PC-9 (cell line): ENCODE data around the gene LSM7. TPM values are rescaled to one million over a fixed set of nuclear protein-coding genes. Genes with fewer than 3 reads are reported as not detected.

ENCODE experiments used
- BruUV-seq: library from RNA; stranded (reverse); fragments of 400-500 nt; replicated peaks from 2 replicates; lab custom pipeline; 2021; lab: Mats Ljungman, UMichigan
- CTCF ChIA-PET: fragments of 300-600 bp; sonication (Branson Sonifier 250); formaldehyde crosslinking; loops from one replicate; lab custom pipeline; 2022; ENCODE audit warnings: antibody characterized with exemption; lab: Charles Lee
- POLR2A ChIA-PET: fragments of 300-600 bp; sonication (Branson Sonifier 250); formaldehyde crosslinking; loops from one replicate; lab custom pipeline; 2022; ENCODE audit warnings: antibody characterized with exemption; ENCODE audit not compliant: unreplicated experiment; lab: Charles Lee
- DNase-seq, 2 experiments: peaks; one replicate each; pipeline versions ENCODE4 v3.0.0 to v3.0.0-alpha.2; 2015 to 2022; ENCODE audit warnings: mixed read lengths in 1 of 2
- H2AFZ ChIP-seq: fragments of 200-600 bp; sonication (generic); 2 replicates; pipeline ENCODE4 v1.8.1; 2017; ENCODE audit warnings: antibody characterized with exemption
- H3F3A ChIP-seq: fragments of 200-600 bp; sonication (generic); 2 replicates; pipeline ENCODE4 v1.8.1; 2017; ENCODE audit warnings: antibody characterized with exemption, mild to moderate bottlenecking, low read depth; ENCODE audit not compliant: insufficient read depth
- H3K27ac ChIP-seq: fragments of 200-600 bp; sonication (generic); 2 replicates; pipeline ENCODE4 v1.6.1; 2016; ENCODE audit warnings: mixed run types
- H3K27me3 ChIP-seq: fragments of 200-600 bp; sonication (generic); 2 replicates; pipeline ENCODE4 v1.6.1; 2016; ENCODE audit warnings: low read depth, mixed run types; ENCODE audit not compliant: insufficient read depth
- H3K36me3 ChIP-seq: fragments of 200-600 bp; sonication (generic); 2 replicates; pipeline ENCODE4 v1.6.1; 2016; ENCODE audit warnings: low read depth, mixed run types
- H3K4me1 ChIP-seq: fragments of 200-600 bp; sonication (generic); replicated peaks from 2 replicates; pipeline ENCODE4 v1.6.1; 2016; ENCODE audit warnings: mixed run types; ENCODE audit not compliant: insufficient read depth
- H3K4me2 ChIP-seq: fragments of 200-600 bp; sonication (generic); 2 replicates; pipeline ENCODE4 v1.6.1; 2017; ENCODE audit warnings: mixed run types
- H3K4me3 ChIP-seq: fragments of 200-600 bp; sonication (generic); 2 replicates; pipeline ENCODE4 v1.6.1; 2016; ENCODE audit warnings: mixed run types
- H3K79me2 ChIP-seq: fragments of 200-600 bp; sonication (generic); 2 replicates; pipeline ENCODE4 v1.6.1; 2017; ENCODE audit warnings: low read depth, mixed run types
- H3K9me2 ChIP-seq: fragments of 200-600 bp; sonication (generic); 2 replicates; pipeline ENCODE4 v1.8.1; 2017; ENCODE audit warnings: mild to moderate bottlenecking; ENCODE audit not compliant: insufficient read depth
- H3K9me3 ChIP-seq: fragments of 200-600 bp; sonication (generic); 2 replicates; pipeline ENCODE4 v1.8.1; 2016; ENCODE audit warnings: low read depth; ENCODE audit not compliant: insufficient read depth
- H4K20me1 ChIP-seq: fragments of 200-600 bp; sonication (generic); 2 replicates; pipeline ENCODE4 v1.8.1; 2017; ENCODE audit not compliant: insufficient read depth
- EZH2 ChIP-seq: fragments of 200-600 bp; sonication (generic); IDR thresholded peaks from 2 replicates; pipeline ENCODE4 v1.8.0; 2017; ENCODE audit warnings: antibody characterized with exemption, low read depth
- intact Hi-C: fragments of 100-400 bp; cut with micrococcal nuclease; formaldehyde crosslinking; loops from one replicate; pipeline ENCODE4 v1.10.0; 2022; ENCODE audit not compliant: unreplicated experiment
- total RNA-seq: library from RNA; stranded (reverse); gene quantifications from 2 replicates; pipeline ENCODE4 v1.2.3, GENCODE V29; 2021
- TF ChIP-seq, protein P1 (sequence below): fragments of 200-600 bp; sonication (generic); conservative IDR thresholded peaks from 2 replicates; pipeline ENCODE4 v1.6.1; 2017; ENCODE audit warnings: mixed run types, antibody characterized with exemption, mild to moderate bottlenecking, moderate library complexity

The LSM7 gene
- total RNA-seq, 1 experiment from 2014 or later = 80.2 TPM

DNA sequence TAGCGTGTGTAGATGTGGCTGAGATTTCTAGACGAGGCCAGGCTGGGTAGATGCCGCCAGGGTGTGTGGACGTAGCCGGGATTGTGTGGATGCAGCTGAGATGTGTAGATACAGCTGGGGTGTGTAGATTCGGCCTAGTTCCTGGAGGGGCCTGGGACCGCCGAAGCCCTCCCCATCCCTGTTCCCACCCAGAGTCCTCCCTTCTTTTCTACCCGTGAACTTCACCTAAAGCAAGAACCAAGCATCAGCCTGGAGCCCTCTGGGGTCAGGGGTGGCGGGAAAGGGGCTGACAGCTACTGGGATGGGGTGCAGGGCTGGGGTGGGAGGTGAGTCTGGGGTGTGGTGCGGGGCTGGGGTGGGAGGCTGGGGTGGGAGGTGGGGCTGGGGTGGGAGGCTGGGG, 32.4 kb upstream of the LSM7 start:
- BruUV-seq = no TSS peak
- H2AFZ ChIP-seq = no peak overlapping the region
- ChIA-PET POLR2A (no interaction called here), CTCF (no interaction called here)
- TF ChIP-seq, protein P1, sequence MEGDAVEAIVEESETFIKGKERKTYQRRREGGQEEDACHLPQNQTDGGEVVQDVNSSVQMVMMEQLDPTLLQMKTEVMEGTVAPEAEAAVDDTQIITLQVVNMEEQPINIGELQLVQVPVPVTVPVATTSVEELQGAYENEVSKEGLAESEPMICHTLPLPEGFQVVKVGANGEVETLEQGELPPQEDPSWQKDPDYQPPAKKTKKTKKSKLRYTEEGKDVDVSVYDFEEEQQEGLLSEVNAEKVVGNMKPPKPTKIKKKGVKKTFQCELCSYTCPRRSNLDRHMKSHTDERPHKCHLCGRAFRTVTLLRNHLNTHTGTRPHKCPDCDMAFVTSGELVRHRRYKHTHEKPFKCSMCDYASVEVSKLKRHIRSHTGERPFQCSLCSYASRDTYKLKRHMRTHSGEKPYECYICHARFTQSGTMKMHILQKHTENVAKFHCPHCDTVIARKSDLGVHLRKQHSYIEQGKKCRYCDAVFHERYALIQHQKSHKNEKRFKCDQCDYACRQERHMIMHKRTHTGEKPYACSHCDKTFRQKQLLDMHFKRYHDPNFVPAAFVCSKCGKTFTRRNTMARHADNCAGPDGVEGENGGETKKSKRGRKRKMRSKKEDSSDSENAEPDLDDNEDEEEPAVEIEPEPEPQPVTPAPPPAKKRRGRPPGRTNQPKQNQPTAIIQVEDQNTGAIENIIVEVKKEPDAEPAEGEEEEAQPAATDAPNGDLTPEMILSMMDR = no peak
- TF ChIP-seq EZH2 = no peak
- intact Hi-C loops = no loop called here
- H3K27ac ChIP-seq = no peak overlapping the region
- no peaks in the 10 kb centered on the region for H4K20me1 ChIP-seq
- no peaks in the 10 kb centered on the region for H3F3A ChIP-seq
- DNase-seq = no peak
- peaks cover 16% of the 10 kb centered on the region for H3K27me3 ChIP-seq
- no peaks in the 10 kb centered on the region for H3K4me1 ChIP-seq
- no peaks in the 10 kb centered on the region for H3K9me2 ChIP-seq
- H3K79me2 ChIP-seq = no peaks in the 10 kb centered on the region
- H3K9me3 ChIP-seq = no peaks in the 10 kb centered on the region
- H3K4me2 ChIP-seq = no peak overlapping the region
- H3K36me3 ChIP-seq = no peaks in the 10 kb centered on the region
- H3K4me3 ChIP-seq = no peak overlapping the region

DNA sequence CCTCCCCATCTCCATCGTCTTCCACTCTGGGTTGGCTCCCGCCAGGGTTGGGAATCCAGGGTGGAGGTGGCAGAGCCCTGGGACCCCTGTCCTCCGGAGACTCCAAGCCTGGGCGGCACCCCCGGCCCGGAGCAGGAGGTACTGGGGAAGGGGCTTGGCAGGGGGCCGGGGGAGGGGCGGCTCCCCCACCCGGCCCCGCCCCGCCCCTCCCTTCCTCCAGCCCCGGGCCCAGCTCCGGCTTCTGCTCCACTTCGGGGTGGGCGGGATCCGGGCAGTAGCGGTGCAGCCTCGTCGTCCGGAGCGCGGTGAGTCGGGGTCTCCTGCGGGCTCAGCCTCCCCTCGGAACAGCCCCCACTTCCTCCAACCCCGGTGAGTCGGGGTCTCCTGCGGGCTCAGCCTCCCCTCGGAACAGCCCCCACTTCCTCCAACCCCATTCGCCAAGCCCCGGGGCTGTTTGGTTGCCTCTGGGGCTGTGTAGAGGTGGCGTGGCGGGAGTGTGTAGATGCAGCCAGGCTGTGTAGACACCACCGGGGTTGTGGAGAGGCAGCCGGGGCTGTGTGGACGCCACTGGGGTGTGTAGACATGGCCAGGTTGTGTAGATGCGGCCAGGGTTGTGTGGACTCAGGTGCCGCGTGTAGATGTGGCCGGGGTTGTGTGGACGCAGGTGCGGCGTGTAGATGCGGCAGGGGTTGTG, 31.8 kb upstream of the LSM7 start, which contains the start of gene TMPRSS9:
Gene TMPRSS9 (plus strand): TSS at position 274 of the 694 bp plus-strand sequence. CDS start 29,521 bp downstream, outside the sequence.
- Histone ChIP-seq H3K27ac (no peak within 1 kb of the TSS), H3K4me3 (no peak within 1 kb of the TSS), H2AFZ (no peak within 1 kb of the TSS), H3K9me3 (no peaks in the 10 kb centered on the region), H3K27me3 (peaks cover 16% of the 10 kb centered on the region; the same call in 1 of the 2 replicates), H3K9me2 (no peaks in the 10 kb centered on the region), H4K20me1 (no peaks in the 10 kb centered on the region), H3F3A (no peaks in the 10 kb centered on the region), H3K4me1 (no peaks in the 10 kb centered on the region), H3K79me2 (no peaks in the 10 kb centered on the region), H3K4me2 (no peak within 1 kb of the TSS), H3K36me3 (no peaks in the 10 kb centered on the region)
- ChIA-PET CTCF (no interaction called here), POLR2A (no interaction called here)
- DNase-seq = no peak
- BruUV-seq = no TSS peak
- TF ChIP-seq EZH2 = no peak
- intact Hi-C loops = no loop called here

DNA sequence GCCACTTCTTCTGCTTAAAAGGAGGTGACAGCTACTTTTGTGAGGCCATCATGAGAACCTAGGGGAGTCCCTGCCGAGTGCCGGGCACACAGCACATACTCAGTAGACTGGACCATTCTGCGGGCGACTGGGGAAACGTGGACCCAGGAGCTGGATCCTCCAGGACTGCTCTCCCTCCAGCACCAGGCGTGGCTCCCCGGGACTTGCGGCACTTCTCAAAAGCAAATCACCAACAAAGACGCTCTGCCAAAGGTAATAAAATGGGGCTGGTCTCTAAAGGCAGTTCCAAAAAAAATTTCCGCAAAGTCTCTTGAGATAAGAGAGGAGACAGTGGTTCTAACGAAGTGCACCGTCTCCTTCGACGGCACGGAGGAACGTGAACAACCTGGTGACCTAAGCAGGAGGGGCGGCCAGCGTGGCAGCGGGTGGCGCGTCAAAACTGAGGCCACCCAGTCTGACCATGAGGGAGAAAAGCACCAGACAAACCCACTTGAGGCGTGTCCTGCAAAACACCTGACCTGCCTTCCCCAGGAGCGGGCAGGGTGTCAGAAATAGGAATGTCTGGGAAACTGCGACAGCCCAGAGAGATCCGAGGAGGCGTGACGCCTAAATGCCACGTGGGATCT, 30.3 kb upstream of the LSM7 start:
- no peaks in the 10 kb centered on the region for H4K20me1 ChIP-seq
- TF ChIP-seq, protein P1 = no peak
- no peak for TF ChIP-seq EZH2
- no peaks in the 10 kb centered on the region for H3K9me2 ChIP-seq
- no peaks in the 10 kb centered on the region for H3K4me1 ChIP-seq
- ChIA-PET POLR2A (no interaction called here), CTCF (no interaction called here)
- no peak overlapping the region for H3K4me2 ChIP-seq
- no peaks in the 10 kb centered on the region for H3K9me3 ChIP-seq
- intact Hi-C loops = no loop called here
- no TSS peak for BruUV-seq
- no peaks in the 10 kb centered on the region for H3K36me3 ChIP-seq
- no peak for DNase-seq
- H3K79me2 ChIP-seq = no peaks in the 10 kb centered on the region
- H3F3A ChIP-seq = no peaks in the 10 kb centered on the region
- H3K27ac ChIP-seq = no peak overlapping the region
- no peak overlapping the region for H2AFZ ChIP-seq
- H3K4me3 ChIP-seq = no peak overlapping the region
- H3K27me3 ChIP-seq = peaks cover 16% of the 10 kb centered on the region; the same call in 1 of the 2 replicates
